ENCODE data around the gene MMP3.
"Not testable (repeated sequence)": the region's sequence is repeated elsewhere in the genome, so short reads cannot be mapped to it uniquely, and the experiment has no call there.

MMP3 gene

GRCh38 chr11:102843489-102843888 is at the start of gene MMP3:
Gene MMP3, minus strand, starts transcription at chr11:102843609. Its CDS starts 63 bp downstream, at chr11:102843546.
- DNase-seq, result no peak

- DNase-seq, result no peak
These were observed 48.3 kb upstream of the MMP3 start for GRCh38 chr11:102891736-102892135.

GRCh38 chr11:102886999-102887398 is 43.6 kb upstream of the MMP3 start:
- DNase-seq, result no peak

GRCh38 chr11:102883141-102883540 is 39.7 kb upstream of the MMP3 start:
- DNase-seq, result no peak

GRCh38 chr11:102882389-102883024 is 39.1 kb upstream of the MMP3 start:
- DNase-seq, result no peak

GRCh38 chr11:102879801-102880200 is 36.4 kb upstream of the MMP3 start:
- DNase-seq, result no peak

GRCh38 chr11:102878595-102878994 is 35.2 kb upstream of the MMP3 start:
- no peak for DNase-seq

- no peak for DNase-seq
These were observed 31.4 kb upstream of the MMP3 start, which contains the start of gene MMP12 for GRCh38 chr11:102874852-102875251. Gene MMP12, minus strand, starts transcription at chr11:102874982. Its CDS starts 45 bp downstream, at chr11:102874937.

- not testable (repeated sequence) for DNase-seq
These were observed 26.1 kb upstream of the MMP3 start for GRCh38 chr11:102869354-102869964.

- DNase-seq, result no peak
These were observed 24.9 kb upstream of the MMP3 start for GRCh38 chr11:102868339-102868738.

GRCh38 chr11:102864724-102865123 is 21.3 kb upstream of the MMP3 start:
- no peak for DNase-seq

GRCh38 chr11:102853956-102854355 is 10.5 kb upstream of the MMP3 start:
- DNase-seq, result no peak

- no peak for DNase-seq
These were observed 9.6 kb upstream of the MMP3 start for GRCh38 chr11:102853055-102853454.

GRCh38 chr11:102850973-102851745 is 7.8 kb upstream of the MMP3 start:
- DNase-seq, result no peak

GRCh38 chr11:102849311-102849710 is 5.9 kb upstream of the MMP3 start:
- DNase-seq, result no peak

- DNase-seq, result no peak
These were observed 2.9 kb upstream of the MMP3 start for GRCh38 chr11:102846292-102846691.

GRCh38 chr11:102842930-102843329 is 479 bp downstream of the MMP3 start:
- no peak for DNase-seq

- peak; percentile 30 to 83 for DNase-seq
These were observed 3.4 kb downstream of the MMP3 start for GRCh38 chr11:102840018-102840417.

- no peak for DNase-seq
These were observed 5.8 kb downstream of the MMP3 start for GRCh38 chr11:102837646-102838045.

GRCh38 chr11:102837156-102837555 is 6.3 kb downstream of the MMP3 start:
- no peak for DNase-seq

- no peak for DNase-seq
These were observed 7.0 kb downstream of the MMP3 start for GRCh38 chr11:102836290-102836875.

GRCh38 chr11:102833731-102834130 is 9.7 kb downstream of the MMP3 start:
- no peak for DNase-seq

GRCh38 chr11:102832612-102833011 is 10.8 kb downstream of the MMP3 start:
- no peak for DNase-seq
